Measurements from ENCODE around the gene FOXC2.

Gene FOXC2

DNA sequence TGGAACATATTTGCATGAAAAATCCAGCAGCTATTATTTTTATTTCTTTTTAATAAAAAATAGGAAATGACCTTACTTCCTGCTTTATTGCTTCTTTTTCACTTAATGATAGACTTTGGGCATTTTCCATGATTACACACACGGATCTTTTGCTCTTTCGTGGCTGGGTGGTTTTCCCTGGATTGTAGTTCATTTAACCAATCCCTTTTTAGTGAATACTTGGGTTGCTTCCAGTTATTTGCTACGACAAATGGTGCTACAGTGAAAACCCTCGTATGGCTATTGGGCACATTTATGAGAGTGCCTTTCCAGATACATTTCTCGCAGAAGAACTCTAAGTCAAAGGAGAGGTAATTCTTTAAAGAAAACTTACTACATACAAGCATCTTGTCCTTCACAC is 50.3 kb downstream of the FOXC2 start:
- DNase-seq (ENCODE audit: low spot score) = no peak

DNA sequence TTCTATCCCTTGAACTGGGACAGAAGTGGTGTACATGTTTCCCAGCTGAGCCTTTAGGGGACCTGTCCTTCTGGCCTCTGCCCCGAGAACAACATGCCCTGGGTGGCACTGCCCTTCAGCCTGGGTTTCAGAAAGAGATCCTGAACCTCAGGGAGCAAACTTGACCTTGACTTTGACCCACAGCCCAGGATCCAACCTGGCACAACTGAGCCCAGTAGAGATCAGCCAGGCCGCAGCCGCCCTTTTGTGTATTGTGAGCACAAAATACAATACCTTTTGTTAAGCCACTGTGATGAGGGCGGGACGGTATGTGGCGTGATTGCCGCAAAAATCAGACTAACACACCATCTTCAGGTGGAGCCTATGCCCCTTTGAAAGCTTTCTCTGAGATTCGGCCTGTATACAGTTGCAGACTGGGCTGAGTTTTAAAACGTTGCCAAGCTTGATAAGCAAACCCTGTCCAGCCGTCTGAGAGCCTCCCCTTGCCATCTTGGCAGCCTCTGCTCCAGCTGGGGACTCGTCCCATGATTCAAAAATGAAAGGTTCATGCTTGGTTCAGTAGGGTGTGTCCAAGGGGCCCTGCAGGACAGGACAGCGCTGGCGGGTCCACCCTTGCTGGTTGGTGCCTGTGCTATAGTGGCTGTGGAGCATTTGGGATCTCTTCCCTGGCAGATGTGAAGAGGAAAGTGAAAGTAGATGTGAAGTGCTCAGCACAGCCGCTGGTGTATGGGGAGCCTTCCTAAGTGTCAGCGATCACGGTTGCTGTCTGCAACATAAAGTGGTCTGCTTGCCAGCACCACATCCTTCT is 52.0 kb downstream of the FOXC2 start:
- no peak for DNase-seq (ENCODE audit: low spot score)

Data from left forelimb (tissue), 1 donor.